HG03442 (cell line): ENCODE data around the gene DYNC1LI2.

Experiments used
- ATAC-seq: cut with Tn5 transposase; IDR thresholded peaks from one replicate; pipeline ENCODE4 v1.9.1; 2021; ENCODE audit warnings: mild to moderate bottlenecking, moderate library complexity; ENCODE audit not compliant: unreplicated experiment

Gene DYNC1LI2

GRCh38 chr16:66740533-66740932 lies 10.9 kb downstream of the DYNC1LI2 start:
- ATAC-seq = no peak

- ATAC-seq = no peak
These were observed 11.4 kb downstream of the DYNC1LI2 start for GRCh38 chr16:66740010-66740409.

DNA sequence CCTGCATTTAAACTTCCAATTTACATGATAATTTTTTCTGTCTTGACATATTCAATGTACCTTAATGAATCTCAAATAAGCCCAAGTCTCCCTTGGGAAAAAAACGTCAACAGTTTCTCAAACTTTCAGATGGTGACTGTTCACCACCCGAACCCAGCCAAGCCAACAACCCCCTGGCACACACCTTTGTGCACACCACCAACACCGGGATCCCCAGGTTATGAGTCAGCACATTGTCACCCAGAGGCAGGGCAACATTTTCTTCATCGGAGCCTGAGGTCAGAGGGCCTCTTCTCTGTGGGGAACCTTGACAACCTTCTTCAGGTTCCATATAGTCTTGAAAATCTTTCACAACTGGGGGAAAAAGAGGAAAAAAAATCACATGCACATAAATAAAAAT lies 15.5 kb downstream of the DYNC1LI2 start:
- ATAC-seq = no peak

- ATAC-seq = no peak
These were observed 20.3 kb downstream of the DYNC1LI2 start for GRCh38 chr16:66731101-66731500.

- no peak for ATAC-seq
These were observed 22.6 kb downstream of the DYNC1LI2 start for GRCh38 chr16:66728804-66729203.

DNA sequence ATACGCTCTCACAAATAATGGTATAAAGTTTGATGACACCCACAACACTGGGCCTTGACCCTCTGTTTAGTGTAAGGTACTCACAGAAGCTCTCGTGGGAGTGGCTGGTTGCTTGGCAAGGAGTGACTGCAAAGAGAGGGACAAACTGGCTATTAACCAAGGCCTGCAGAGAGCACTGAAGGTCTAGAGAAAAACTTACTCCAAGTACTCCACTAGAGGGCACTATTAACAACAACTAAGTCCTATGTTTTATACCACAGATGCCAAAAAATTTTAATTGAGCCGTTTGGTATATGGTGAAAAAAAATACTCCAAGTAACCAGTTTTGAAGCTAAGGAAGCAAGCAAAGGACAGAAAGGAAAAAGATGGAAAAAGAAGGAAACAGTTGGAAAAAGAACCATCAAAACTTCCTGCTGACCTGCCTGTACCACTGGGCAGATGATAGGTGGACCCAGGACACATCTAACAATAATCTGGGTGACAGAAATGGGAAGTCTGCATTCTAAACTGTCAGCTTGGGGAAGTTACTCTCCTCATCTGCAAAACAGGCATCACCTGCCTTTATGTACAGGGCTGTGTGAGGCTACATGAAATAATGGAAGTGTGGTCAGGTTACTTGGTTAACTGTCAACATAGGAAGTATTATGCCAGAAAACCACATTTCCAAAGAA lies 23.2 kb downstream of the DYNC1LI2 start:
- peak; percentile 50 for ATAC-seq

DNA sequence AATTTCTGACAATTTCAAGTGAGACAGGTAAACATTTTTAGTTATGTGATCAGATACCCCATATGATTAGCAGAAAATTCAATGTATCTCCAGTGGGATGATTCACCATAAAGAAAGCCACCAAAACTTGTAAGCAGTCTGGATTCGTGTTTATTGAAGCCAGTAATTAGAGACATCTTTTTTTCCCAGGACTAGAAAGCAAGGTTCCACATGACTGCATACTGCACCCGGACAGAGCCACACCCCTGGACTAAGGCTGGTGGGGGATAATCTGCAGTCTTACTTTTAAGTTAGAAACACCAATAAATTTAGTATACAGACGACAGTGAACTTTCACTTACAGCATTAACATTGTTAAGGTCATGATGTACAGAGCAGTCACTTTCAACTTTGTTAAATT lies 30.6 kb downstream of the DYNC1LI2 start:
- no peak for ATAC-seq

GRCh38 chr16:66719246-66719645 lies 32.2 kb downstream of the DYNC1LI2 start:
- no peak for ATAC-seq

DNA sequence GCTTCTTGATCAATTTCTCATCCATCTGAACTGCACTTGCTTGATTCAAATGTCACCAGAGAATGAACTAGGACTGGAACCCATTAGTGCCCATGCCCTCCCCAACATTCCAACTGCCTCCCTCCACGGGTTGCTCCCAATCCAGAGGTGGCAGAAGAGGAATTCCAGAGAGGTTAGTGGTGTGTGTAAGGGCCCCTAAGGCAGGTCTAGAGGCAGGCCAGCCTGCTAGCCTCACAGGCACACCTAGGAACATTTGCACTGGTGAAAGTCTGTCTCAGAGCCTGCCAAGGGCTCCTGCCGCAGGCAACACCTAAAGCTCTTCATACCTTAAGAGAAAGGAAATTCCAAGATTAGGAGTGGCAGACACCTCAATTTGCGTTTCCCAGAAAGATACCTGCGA lies 33.6 kb downstream of the DYNC1LI2 start:
- ATAC-seq = no peak

DNA sequence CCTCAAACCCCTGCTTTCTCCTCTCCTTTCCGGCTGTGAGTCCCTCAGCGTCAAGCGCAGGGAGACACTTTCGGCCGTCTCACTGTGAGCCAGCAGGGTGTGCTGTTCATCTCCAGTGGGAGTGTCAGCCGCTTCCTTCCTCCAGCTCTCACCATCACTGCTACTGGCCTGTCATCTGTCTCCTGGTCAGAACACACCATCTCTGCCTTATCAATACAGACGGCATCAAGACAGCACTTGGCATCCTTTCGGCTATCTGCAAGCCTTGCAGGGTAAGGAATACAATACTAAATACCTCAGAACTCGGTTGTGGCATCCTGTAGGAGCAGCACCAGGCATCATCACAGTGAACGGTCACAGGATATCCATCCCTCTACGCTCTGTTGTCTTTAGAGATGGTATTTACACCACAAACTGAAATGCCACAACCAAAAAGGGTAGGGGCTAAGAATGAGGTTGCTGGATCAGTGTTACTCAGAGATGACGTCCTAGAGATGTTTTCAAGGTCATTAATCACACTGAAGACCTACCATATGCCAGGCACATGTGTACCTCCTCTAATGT lies 34.2 kb downstream of the DYNC1LI2 start:
- ATAC-seq = no peak

DNA sequence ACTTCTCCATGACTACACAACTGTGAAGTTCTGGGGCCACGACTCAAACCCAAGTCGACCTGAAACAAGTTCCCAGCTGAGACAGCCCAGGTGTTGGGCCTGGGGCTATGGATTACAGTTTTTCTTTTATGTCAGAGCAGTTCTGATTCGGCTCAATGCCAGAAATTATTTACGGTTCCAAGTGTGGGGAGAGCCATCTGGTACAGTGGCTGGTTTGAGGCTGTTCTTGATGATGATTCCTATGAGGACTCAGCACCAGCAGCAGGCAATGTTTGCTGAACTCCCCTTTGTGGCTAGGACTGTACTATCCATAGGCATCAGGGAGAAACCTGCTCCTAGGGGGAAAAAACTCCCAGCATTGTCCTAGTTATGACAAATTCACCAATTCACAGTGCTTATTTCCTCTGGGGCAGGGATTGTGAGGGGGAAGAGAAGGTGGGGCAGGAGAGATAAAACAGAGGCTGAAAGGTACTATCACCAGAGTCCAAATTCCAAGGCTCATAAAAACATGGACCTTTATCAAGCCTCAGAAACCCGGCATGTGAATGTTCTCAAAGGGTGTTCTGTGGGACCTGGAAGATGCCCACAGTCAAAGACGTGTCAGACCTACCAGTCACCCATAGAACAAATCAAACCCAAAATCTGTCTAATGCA lies 36.6 kb downstream of the DYNC1LI2 start:
- ATAC-seq = no peak

DNA sequence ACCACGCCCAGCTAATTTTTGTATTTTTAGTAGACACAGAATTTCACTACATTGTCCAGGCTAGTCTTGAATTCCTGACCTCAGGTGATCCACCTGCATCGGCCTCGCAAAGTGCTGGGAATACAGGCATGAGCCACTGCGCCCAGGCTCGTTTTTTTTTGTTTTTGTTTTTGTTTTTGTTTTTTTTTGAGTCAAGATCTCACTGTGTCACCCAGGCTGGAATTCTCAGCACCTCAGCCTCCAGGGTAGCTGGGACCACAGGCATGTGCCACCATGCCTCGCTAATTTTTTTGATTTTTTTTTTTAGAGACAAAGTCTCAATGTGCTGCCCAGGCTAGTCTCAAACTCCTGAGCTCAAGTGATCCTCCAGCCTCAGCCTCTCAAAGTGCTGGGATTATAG lies 37.3 kb downstream of the DYNC1LI2 start:
- no peak for ATAC-seq

DNA sequence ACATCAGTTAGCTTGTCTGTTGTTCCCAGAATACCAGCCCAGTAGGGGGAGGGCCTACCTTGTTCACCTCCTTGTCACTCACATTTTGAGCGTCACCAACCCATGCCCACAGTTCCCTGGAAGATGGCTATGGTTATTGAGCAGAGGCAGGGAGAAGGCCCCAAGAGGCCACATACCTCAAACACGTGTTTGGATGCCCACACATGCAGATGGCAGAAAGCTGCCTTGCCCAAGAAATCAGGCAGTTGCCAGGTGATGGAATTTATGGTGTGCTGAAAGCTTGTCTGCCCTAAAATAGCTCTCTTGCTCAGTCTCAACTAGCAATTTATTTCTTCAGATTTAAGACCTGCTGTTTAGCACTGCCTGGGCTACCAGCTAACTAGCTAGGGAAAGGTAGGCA lies 38.3 kb downstream of the DYNC1LI2 start:
- no peak for ATAC-seq

DNA sequence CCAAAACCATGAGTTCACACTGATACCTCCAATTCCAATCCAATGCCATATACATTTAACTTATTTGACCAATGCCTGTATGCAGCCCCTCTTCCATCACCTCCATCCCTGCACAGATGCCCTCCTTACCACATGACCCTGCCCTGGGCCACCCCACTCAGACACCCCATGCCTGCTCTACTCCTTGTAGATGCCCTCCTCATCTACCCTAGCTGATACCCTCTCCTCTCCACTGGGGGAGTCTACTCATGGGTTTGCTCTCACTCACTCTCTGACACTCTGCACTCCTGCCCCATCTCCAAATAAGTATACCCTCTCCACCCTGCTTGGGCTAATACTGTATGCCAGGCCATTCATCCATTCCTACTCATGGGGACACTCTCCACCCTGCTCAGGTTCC lies 38.9 kb downstream of the DYNC1LI2 start:
- ATAC-seq = no peak

DNA sequence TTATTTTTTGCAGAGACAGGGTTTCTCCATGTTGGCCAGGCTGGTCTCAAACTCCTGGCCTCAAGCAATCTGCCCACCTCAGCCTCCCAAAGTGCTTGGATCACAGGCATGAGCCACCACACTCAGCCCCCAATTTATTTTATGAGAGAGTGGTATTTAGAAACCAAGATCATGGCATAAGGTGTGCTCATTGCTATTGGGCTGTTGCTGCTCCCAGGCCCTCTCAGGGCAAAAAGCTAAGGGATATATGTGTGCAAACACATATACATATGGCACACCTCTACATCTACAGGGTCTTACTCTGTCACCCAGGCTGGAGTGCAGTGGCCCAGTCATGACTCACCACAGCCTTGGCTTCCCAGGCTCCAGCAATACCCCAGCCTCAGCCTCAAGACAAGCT lies 39.8 kb downstream of the DYNC1LI2 start:
- no peak for ATAC-seq

DNA sequence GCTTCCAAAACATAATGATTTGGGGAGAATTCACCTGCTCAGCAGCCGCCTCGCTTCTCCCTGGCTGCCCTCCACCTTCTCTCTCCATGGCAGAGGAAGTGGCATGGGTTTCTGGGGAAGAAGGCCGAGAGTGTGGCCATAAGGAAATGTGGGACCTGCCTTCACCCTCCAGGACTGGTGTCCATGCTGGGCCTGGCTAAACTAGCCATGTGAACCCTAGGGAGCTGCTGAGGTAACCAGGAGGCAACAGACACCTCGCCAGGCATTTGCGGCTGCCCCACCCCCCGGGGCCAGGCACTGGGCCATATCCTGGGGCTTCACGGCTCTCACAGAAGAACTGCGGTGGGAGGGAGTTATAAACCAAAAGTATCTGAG lies 44.9 kb downstream of the DYNC1LI2 start:
- ATAC-seq = no peak

- ATAC-seq = no peak
These were observed 45.5 kb downstream of the DYNC1LI2 start for GRCh38 chr16:66705790-66706505.

- no peak for ATAC-seq
These were observed 47.8 kb downstream of the DYNC1LI2 start for GRCh38 chr16:66703406-66704215.

GRCh38 chr16:66701516-66701915 lies 49.9 kb downstream of the DYNC1LI2 start:
- no peak for ATAC-seq

- no peak for ATAC-seq
These were observed 50.4 kb downstream of the DYNC1LI2 start for GRCh38 chr16:66701026-66701425.

GRCh38 chr16:66699898-66700297 lies 51.5 kb downstream of the DYNC1LI2 start:
- ATAC-seq = no peak
